Measurements from ENCODE around the gene GNB5.

GNB5 gene

DNA sequence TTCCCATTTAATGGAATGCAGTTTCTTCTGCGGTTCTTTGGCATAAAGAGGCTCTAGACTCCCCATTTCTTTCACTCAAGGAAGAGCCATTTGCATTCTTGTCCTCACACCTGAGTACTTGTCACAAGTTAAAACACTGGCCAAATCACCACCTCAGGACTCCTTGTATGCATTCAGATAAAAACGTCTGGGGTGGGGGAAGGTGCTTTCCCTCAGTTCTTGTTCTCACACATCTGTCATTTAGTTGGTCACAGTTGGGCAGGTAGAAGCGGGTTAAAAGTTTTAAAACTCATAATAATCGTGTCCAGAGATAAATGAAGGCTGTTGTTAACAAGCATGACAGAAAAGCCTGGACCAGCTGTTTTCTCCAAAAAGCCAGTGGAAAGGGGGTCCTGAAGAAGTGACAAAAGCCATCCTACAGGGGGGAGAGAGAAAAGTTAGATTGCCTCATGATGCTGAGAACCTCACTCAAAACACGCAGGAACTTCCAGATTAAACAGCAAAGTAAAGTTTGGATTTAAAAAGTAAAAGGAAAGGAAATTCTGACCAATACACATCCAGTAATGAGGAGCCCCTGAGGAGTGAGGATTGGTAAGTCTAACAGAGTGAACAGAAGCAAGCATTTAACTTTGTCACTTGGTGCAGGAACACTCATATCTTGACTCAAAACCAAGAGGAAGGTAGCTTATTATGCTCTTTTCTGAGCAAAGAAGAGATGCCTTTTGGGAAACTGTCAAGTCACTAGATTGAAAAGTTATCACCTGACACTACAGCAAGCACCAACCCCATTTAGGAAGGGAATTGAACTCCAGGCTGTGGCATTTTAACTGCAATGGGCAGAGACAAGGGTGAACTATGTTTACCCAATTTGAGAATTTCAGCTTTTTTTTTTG is 81.4 kb downstream of the GNB5 start:
- TF ChIP-seq GATA3 (IDR thresholded peaks at IDR 0.05; ENCODE audit: low read depth, low read length) (no peak), GATA2 (IDR thresholded peaks at IDR 0.05; ENCODE audit: low read depth, low read length) (no peak)

- no peak for TF ChIP-seq GATA2 (IDR thresholded peaks at IDR 0.05; ENCODE audit: low read depth, low read length)
- TF ChIP-seq GATA3 (IDR thresholded peaks at IDR 0.05; ENCODE audit: low read depth, low read length): no peak
Measured at GRCh38 chr15:52107238-52107637, 84.0 kb downstream of the GNB5 start.

GRCh38 chr15:52106641-52107040 is 84.6 kb downstream of the GNB5 start:
- no peak for TF ChIP-seq GATA2 (IDR thresholded peaks at IDR 0.05; ENCODE audit: low read depth, low read length)
- TF ChIP-seq GATA3 (IDR thresholded peaks at IDR 0.05; ENCODE audit: low read depth, low read length): no peak

GRCh38 chr15:52105846-52106245 is 85.3 kb downstream of the GNB5 start:
- no peak for TF ChIP-seq GATA3 (IDR thresholded peaks at IDR 0.05; ENCODE audit: low read depth, low read length)
- TF ChIP-seq GATA2 (IDR thresholded peaks at IDR 0.05; ENCODE audit: low read depth, low read length): no peak

DNA sequence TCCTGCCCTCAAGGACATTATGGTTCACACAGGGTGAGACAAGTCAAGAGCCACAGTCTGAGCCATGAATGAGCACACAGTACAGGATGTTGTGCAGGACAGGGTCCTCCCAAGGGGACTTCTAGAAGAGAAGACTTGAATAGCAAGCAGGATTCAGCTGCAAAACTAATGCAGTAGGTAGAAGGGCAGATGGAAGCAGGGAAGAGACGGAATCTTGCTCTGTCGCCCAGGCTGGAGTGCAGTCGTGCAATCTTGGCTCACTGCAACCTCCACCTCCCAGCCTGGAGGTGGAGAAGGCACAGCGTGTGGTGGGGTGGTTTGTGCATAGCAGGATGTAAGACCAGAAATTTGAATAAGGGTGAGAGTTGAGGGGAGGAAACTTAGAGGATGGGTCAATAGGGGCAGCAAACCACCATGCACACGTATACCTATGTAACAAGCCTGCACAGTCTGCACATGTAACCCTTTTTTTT is 86.6 kb downstream of the GNB5 start:
- TF ChIP-seq GATA2 (IDR thresholded peaks at IDR 0.05; ENCODE audit: low read depth, low read length): no peak
- TF ChIP-seq GATA3 (IDR thresholded peaks at IDR 0.05; ENCODE audit: low read depth, low read length): no peak

GRCh38 chr15:52103217-52104207 is 87.7 kb downstream of the GNB5 start:
- no peak for TF ChIP-seq GATA2 (IDR thresholded peaks at IDR 0.05; ENCODE audit: low read depth, low read length)
- TF ChIP-seq GATA3 (IDR thresholded peaks at IDR 0.05; ENCODE audit: low read depth, low read length): no peak

DNA sequence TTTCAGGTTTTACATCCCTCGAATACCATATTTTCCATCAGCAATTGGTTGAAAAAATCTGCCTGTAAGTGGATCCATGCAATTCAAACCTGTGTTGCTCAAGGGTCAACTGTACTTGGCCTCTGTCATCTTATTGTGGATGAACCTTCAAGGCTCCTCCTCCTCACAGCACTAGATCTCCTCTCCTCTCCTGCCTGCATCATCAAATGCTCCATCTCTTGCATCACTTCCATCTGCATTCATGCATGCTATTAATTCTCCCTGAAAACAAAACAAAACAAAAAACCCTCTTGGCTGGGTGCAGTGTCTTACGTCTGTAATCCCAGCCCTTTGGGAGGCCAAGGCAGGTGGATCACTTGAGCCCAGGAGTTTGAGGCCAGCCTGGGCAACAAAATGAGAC is 88.7 kb downstream of the GNB5 start:
- TF ChIP-seq GATA2 (IDR thresholded peaks at IDR 0.05; ENCODE audit: low read depth, low read length): no peak
- no peak for TF ChIP-seq GATA3 (IDR thresholded peaks at IDR 0.05; ENCODE audit: low read depth, low read length)

DNA sequence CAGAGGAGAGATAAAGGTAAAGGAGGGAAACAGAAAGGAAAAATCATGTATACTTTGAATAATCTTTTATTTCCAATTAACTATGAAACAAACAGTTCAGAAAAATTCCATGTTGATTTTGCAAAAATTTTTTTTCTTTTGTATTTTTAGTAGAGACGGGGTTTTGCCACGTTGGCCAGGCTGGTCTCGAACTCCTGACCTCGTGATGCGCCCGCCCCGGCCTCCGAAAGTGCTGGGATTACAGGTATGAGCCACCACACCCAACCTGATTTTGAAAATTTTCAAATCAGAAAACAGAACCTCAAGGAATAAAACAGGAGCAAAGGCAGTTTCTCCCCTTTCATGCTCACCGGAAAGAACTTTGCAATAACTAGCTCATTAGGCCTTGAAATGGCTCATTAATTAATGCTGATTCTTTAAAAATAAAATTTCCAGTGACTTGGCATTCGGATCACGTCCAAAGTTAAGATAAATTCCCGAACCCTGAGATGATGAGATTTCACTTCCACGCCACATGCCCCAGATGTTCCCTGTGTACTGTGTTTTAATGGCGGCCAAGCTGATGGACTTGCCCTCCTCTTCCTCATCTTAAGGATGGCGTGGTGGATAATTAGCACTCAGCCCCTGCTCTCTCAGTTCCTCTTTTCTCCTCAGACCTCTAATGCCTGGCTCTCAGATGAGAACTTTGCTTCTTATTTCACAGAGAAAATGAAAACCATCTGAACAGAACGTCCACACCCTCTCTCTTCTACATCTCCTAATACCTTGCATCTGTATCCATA is 89.5 kb downstream of the GNB5 start:
- no peak for TF ChIP-seq GATA3 (IDR thresholded peaks at IDR 0.05; ENCODE audit: low read depth, low read length)
- no peak for TF ChIP-seq GATA2 (IDR thresholded peaks at IDR 0.05; ENCODE audit: low read depth, low read length)

DNA sequence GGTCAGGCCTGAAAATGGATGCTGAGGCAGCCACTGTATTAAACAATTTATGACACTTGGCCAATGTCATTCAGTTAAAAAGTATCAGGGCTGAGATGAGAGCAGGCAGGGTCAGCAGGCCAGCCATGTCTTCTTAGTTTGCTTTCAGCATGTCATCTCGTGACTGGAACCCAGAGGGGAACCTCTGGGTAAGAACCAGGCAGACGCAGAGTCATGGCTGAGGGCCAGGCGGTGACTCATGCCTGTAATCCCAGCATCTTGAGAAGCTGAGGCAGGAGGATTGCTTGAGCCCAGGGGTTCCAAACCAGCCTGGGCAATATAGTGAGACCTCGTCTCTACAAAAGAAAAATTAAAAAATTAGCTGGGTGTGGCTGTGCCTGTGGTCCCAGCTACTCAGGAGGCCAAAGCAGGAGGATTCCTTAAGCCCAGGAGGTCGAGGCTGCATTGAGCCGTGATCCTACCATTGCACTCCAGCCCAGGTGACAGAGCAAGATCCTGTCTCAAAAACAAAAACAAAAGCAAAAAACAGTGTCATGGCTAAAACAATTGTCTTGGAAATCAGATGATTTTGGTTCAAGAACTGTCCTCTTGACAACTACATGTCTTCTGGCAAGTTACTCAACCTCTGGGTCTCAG is 90.3 kb downstream of the GNB5 start:
- TF ChIP-seq GATA3 (IDR thresholded peaks at IDR 0.05; ENCODE audit: low read depth, low read length) (no peak), GATA2 (IDR thresholded peaks at IDR 0.05; ENCODE audit: low read depth, low read length) (no peak)

GRCh38 chr15:52099651-52100272 is 91.4 kb downstream of the GNB5 start:
- TF ChIP-seq GATA3 (IDR thresholded peaks at IDR 0.05; ENCODE audit: low read depth, low read length) (no peak), GATA2 (IDR thresholded peaks at IDR 0.05; ENCODE audit: low read depth, low read length) (no peak)

DNA sequence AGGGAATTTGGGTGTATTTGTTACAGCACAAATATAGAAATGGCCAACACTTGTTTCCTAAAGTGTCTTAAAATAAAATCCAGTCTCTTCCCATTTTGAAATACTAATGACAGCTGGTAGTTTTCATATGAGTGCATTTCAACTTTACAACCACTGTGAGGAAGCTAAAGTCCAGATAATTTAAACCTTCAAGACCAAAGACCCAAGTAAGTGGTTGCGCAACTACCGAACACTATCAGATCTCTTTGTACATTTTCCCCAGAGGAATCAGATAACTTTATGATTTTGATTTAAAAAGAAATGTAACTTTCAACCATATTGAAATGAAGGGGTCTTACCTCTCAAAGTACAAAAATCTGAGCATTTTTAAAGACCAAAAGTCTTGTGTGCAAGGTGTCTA is 92.9 kb downstream of the GNB5 start:
- TF ChIP-seq GATA2 (IDR thresholded peaks at IDR 0.05; ENCODE audit: low read depth, low read length): no peak
- no peak for TF ChIP-seq GATA3 (IDR thresholded peaks at IDR 0.05; ENCODE audit: low read depth, low read length)

DNA sequence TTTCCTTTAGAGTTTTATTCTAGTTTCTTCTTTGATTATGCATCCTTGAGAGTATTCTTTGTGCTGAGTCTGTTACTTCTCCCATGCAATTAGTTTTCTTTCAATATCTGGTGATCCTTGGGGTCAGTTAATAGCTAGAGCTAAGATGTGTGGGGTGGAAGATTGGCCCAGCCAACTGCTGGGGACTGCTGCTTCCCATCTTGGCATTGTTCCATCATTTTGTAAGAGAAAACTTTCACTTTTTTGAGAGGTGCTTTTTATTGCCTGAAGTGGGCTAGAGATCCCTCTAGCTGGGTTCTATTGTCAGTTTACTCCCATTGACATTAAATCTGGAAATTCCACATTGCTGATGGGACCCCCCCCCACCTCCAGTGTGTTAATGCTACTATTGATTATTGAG is 94.0 kb downstream of the GNB5 start:
- TF ChIP-seq GATA3 (IDR thresholded peaks at IDR 0.05; ENCODE audit: low read depth, low read length): no peak
- no peak for TF ChIP-seq GATA2 (IDR thresholded peaks at IDR 0.05; ENCODE audit: low read depth, low read length)

All from SH-SY5Y (cell line).